GM10248 (cell line): Measurements from ENCODE around the gene TRERF1.

Experiments used
- CTCF ChIA-PET: fragments of 300-600 bp; sonication (Branson Sonifier 250); formaldehyde crosslinking; extraction: SDS; loops from one replicate; lab custom pipeline; 2021; ENCODE audit warnings: antibody characterized with exemption; lab: Yijun Ruan, JAX
- POLR2A ChIA-PET: fragments of 350-650 bp; sonication (Branson Sonifier 250); formaldehyde crosslinking; extraction: SDS; loops from one replicate; lab custom pipeline; 2020; ENCODE audit warnings: antibody characterized with exemption; lab: Yijun Ruan, JAX
- DNase-seq: peaks from one replicate; pipeline ENCODE4 v3.0.0; 2012; ENCODE audit errors: extremely low spot score
- CTCF ChIP-seq: IDR thresholded peaks from 2 replicates; pipeline ENCODE4 v1.5.1; 2012; ENCODE audit warnings: mild to moderate bottlenecking, low read depth; ENCODE audit errors: extremely low read depth, missing control alignments, control extremely low read depth

The TRERF1 gene

DNA sequence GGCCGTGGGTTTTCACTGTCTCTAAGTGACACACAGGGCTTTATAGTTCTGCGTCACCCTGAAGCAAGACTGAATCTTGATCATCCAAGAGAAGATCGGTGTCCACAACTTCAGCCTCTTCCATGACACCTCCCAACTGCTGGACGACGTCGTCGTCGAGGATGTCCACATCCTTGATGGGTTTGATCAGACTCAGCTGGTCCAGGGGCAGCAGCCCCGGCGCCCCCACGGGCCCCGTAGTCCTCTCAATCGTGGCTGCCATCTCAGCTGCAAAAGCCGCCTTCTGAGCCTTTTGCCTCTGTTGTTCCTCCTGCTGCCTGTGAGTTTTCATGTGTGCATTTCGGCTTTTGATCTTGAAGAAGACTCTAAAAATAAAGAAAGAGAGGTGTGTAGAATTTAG lies 223.4 kb downstream of the TRERF1 start:
- no peak for TF ChIP-seq CTCF
- CTCF ChIA-PET = interaction anchor here (1.3 to 3.3 kb wide), 3 partner anchors 13 to 442 kb away, joined by 3 to 14 read pairs (median 3); partner anchors contain the start of genes BYSL and MED20
- DNase-seq = no peak
- POLR2A ChIA-PET = no interaction called here

GRCh38 chr6:42227173-42227850 lies 224.4 kb downstream of the TRERF1 start:
- CTCF ChIA-PET = interaction anchor here (1.0 to 3.3 kb wide), 4 partner anchors 10 to 306 kb away, joined by 3 to 14 read pairs (median 4); partner anchors contain the start of genes BYSL and MED20

GRCh38 chr6:42226645-42227143 lies 225.0 kb downstream of the TRERF1 start:
- no peak for TF ChIP-seq CTCF
- CTCF ChIA-PET = interaction anchor here (1.0 to 3.3 kb wide), 5 partner anchors 9 to 306 kb away, joined by 3 to 14 read pairs (median 3); partner anchors contain the start of genes BYSL and MED20
- DNase-seq = no peak
- POLR2A ChIA-PET = no interaction called here

More at GRCh38 chr6:42227173-42227850, 224.4 kb downstream of the TRERF1 start:
- POLR2A ChIA-PET = no interaction called here
- no peak for TF ChIP-seq CTCF
- DNase-seq = no peak

DNA sequence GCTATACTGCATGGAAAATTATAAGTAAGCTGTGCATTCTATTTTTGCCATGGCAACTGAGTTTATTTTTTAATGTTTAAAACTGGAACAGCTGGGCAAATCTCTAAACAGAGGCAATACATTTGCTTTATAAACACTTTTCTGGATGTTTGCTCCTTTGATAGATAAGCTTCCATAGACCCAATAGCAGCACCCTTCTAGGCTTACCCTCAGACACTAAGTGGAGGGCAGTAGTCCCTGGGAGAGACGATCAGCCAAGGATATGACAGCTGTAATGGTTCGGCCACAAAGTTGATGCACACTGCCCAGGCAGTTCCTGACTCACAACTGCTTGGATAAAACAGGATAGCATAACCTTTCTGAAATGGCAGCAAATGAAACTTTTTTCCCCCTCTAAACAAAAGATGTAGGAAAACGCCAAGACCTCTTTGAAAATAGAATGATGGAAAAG lies 225.5 kb downstream of the TRERF1 start:
- POLR2A ChIA-PET = no interaction called here

DNA sequence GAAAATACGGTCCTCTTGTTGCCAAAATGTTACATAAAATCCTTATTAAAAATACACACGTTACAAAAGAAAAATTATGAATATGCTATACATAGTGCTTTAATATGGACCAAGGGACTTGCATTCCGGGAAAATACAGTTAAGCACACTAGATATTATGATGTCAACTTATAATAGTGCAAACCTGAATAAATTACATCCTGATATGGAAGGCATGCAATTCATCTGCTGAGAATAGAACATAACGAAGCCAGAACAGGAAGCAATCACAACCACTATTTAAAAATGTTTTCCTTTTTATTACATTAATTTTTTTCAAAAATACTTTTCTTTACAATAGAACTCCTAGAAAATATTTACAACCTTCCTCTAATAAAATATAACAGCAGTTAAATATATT lies 226.3 kb downstream of the TRERF1 start:
- POLR2A ChIA-PET = no interaction called here
- CTCF ChIA-PET = interaction anchor here (0.9 to 3.3 kb wide), 3 partner anchors 10 to 326 kb away, joined by 3 to 14 read pairs (median 4); no protein-coding TSS in a partner anchor
- no peak for TF ChIP-seq CTCF
- no peak for DNase-seq

More for the DNA sequence above, 225.5 kb downstream of the TRERF1 start:
- CTCF ChIA-PET = interaction anchor here (1.0 to 3.3 kb wide), 4 partner anchors 9 to 169 kb away, joined by 3 to 14 read pairs (median 4); no protein-coding TSS in a partner anchor
- no peak for DNase-seq
- TF ChIP-seq CTCF = no peak

- CTCF ChIA-PET = interaction anchor here (0.9 kb wide), 1 partner anchor 326 kb away, joined by 3 read pairs; no protein-coding TSS in a partner anchor
- TF ChIP-seq CTCF = no peak
- POLR2A ChIA-PET = no interaction called here
- no peak for DNase-seq
Measured at GRCh38 chr6:42225029-42225339, 226.7 kb downstream of the TRERF1 start.
